Measurements from ENCODE around the gene LRRC3.

Gene LRRC3

DNA sequence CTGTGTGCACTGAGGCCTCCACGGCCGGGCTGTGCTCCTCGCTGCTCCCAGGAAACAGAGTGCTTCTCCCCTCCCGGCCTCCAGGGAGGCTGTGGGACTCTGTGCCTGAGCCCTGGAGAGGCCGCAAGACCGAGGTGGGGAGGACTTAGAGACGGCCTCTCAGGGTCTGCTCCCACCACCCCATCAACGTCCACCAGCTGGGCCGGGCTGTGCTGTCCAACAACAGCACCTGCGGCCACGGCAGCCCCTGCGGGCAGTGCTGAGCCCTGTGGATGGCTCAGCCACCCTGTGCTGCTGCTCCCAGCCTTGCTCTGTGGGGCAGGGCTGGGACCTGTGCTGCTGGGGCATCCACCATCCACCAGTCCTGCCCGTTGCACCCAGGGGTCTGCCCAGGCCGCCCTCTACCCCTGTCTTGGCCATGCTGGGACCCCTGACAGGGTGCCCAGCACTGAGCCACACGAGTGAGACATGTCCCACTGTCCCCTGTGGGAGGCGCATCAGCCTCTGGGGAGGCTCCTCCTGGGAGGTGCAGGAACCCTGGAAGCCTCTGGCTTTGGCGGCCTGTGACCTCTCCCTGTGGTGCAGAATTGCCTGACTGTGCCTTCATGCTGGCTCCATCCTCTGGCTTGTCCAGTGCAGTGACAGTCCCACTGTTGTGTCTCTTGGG, 31.2 kb upstream of the LRRC3 start:
- H4K20me1 ChIP-seq (ENCODE audit: insufficient read depth, low read length), result no peaks in the 10 kb centered on the region
- no peaks in the 10 kb centered on the region for H3K4me1 ChIP-seq (ENCODE audit: low read length)
- peak overlapping the region; percentile 32; the same call in 1 of the 2 replicates for H3K4me2 ChIP-seq (ENCODE audit: low read depth, low read length)
- peaks cover 9% of the 10 kb centered on the region; the same call in 1 of the 2 replicates for H3F3A ChIP-seq (ENCODE audit: insufficient read depth, low read length)
- no peak overlapping the region for H3K9ac ChIP-seq (ENCODE audit: low read length)
- H3K9me2 ChIP-seq (replicated peaks; ENCODE audit: insufficient read depth, low read length), result no peaks in the 10 kb centered on the region
- H3K27me3 ChIP-seq (replicated peaks; ENCODE audit: insufficient read depth, low read length), result peaks cover 59% of the 10 kb centered on the region
- H3K4me3 ChIP-seq (ENCODE audit: low read length), result no peak overlapping the region
- no peak overlapping the region for H2AFZ ChIP-seq (ENCODE audit: low read length)
- TF ChIP-seq, protein P1, sequence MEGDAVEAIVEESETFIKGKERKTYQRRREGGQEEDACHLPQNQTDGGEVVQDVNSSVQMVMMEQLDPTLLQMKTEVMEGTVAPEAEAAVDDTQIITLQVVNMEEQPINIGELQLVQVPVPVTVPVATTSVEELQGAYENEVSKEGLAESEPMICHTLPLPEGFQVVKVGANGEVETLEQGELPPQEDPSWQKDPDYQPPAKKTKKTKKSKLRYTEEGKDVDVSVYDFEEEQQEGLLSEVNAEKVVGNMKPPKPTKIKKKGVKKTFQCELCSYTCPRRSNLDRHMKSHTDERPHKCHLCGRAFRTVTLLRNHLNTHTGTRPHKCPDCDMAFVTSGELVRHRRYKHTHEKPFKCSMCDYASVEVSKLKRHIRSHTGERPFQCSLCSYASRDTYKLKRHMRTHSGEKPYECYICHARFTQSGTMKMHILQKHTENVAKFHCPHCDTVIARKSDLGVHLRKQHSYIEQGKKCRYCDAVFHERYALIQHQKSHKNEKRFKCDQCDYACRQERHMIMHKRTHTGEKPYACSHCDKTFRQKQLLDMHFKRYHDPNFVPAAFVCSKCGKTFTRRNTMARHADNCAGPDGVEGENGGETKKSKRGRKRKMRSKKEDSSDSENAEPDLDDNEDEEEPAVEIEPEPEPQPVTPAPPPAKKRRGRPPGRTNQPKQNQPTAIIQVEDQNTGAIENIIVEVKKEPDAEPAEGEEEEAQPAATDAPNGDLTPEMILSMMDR (IDR thresholded peaks at IDR 0.05; ENCODE audit: low read length), result no peak
- TF ChIP-seq EZH2phosphoT487 (IDR thresholded peaks at IDR 0.05; ENCODE audit: low read length), result no peak
- TF ChIP-seq EZH2 (optimal IDR thresholded peaks at IDR 0.05; ENCODE audit: low read depth, low read length), result no peak
- H3K9me3 ChIP-seq (replicated peaks; ENCODE audit: insufficient read depth, low read length), result no peaks in the 10 kb centered on the region; the same call in 1 of the 2 replicates
- H3K36me3 ChIP-seq (replicated peaks; ENCODE audit: insufficient read depth, low read length), result no peaks in the 10 kb centered on the region
- no peak overlapping the region for H3K27ac ChIP-seq (ENCODE audit: low read length)
- DNase-seq, result no peak
- no peaks in the 10 kb centered on the region for H3K79me2 ChIP-seq (ENCODE audit: low read length)

DNA sequence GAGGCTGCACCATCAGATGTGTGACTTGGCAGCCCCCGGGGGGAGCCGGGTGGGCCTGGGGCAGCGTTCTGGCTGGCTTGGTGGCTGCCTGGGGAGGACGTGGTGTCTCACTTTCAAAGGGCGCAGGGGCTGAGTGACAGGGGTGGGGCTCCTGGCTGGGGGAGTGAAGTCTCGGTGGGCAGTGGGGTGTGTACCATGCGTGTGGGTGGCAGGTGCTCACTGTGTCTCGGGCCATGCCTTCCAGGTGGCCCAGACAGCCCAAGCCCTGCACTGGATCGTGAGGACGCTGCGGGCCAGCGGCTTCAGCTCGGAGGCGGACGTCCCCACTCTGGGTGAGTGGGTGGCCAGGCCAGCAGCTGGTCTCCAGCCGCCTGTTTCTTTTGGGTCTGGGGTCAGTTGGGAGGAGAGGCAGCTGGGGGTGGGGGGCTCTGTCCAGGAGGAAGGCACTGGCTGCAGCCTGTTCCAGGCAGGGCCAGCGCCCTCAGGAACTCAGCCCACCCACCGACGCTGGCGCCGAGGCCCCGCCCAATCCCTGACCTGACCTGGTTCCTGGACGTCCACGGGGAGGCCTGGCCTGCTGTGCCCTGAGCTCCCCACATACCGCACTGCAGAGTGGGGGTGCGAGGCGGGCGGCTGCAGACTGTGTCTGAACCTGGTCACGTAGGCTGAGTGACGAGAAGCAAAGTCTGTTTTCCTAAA, 30.6 kb upstream of the LRRC3 start:
- Histone ChIP-seq H3K9me3 (replicated peaks; ENCODE audit: insufficient read depth, low read length) (no peaks in the 10 kb centered on the region; the same call in 1 of the 2 replicates), H3K4me1 (ENCODE audit: low read length) (no peaks in the 10 kb centered on the region), H3K9me2 (replicated peaks; ENCODE audit: insufficient read depth, low read length) (no peaks in the 10 kb centered on the region), H3K4me3 (ENCODE audit: low read length) (no peak overlapping the region), H3K9ac (ENCODE audit: low read length) (no peak overlapping the region), H3F3A (ENCODE audit: insufficient read depth, low read length) (peaks cover 9% of the 10 kb centered on the region; the same call in 1 of the 2 replicates), H3K27ac (ENCODE audit: low read length) (no peak overlapping the region), H4K20me1 (ENCODE audit: insufficient read depth, low read length) (no peaks in the 10 kb centered on the region), H2AFZ (ENCODE audit: low read length) (no peak overlapping the region), H3K36me3 (replicated peaks; ENCODE audit: insufficient read depth, low read length) (no peaks in the 10 kb centered on the region), H3K4me2 (ENCODE audit: low read depth, low read length) (no peak overlapping the region), H3K79me2 (ENCODE audit: low read length) (no peaks in the 10 kb centered on the region), H3K27me3 (replicated peaks; ENCODE audit: insufficient read depth, low read length) (peaks cover 60% of the 10 kb centered on the region)
- DNase-seq, result no peak
- TF ChIP-seq, protein P1 (IDR thresholded peaks at IDR 0.05; ENCODE audit: low read length), result no peak
- TF ChIP-seq EZH2 (optimal IDR thresholded peaks at IDR 0.05; ENCODE audit: low read depth, low read length) (no peak), EZH2phosphoT487 (IDR thresholded peaks at IDR 0.05; ENCODE audit: low read length) (no peak)

DNA sequence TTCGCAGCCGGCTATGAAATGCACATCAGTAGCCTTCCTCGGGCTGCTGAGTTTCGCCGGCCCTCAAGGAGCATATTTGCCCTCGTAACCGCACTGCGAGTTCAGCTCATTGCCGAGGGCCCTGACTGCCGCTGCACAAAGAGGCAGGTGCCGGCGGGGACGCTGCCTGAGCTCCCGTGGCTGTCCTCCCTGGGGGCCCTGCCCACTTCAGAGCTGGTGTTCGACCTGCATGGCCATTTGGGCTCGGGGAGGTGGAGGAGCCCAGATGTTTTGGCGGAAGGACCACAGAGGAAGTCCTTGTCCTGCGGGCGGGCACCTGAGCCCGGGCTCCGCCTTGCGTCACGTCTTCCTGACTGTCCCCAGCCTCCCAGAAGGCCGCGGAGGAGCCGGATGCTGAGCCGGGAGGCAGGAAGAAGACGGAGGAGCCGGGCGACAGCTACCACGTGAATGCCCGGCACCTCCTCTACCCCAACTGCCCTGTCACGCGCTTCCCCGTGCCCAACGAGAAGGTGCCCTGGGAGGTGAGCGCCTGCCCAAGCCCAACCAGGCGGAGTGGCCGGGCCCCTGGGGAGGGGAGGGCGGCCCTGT, 29.9 kb upstream of the LRRC3 start:
- H3K36me3 ChIP-seq (replicated peaks; ENCODE audit: insufficient read depth, low read length), result no peaks in the 10 kb centered on the region
- no peak overlapping the region for H3K4me3 ChIP-seq (ENCODE audit: low read length)
- H3K9me3 ChIP-seq (replicated peaks; ENCODE audit: insufficient read depth, low read length), result no peaks in the 10 kb centered on the region; the same call in 1 of the 2 replicates
- H3K79me2 ChIP-seq (ENCODE audit: low read length), result no peaks in the 10 kb centered on the region
- peaks cover 9% of the 10 kb centered on the region; the same call in 1 of the 2 replicates for H3F3A ChIP-seq (ENCODE audit: insufficient read depth, low read length)
- peaks cover 59% of the 10 kb centered on the region for H3K27me3 ChIP-seq (replicated peaks; ENCODE audit: insufficient read depth, low read length)
- no peaks in the 10 kb centered on the region for H4K20me1 ChIP-seq (ENCODE audit: insufficient read depth, low read length)
- H3K9ac ChIP-seq (ENCODE audit: low read length), result no peak overlapping the region
- DNase-seq, result no peak
- no peak overlapping the region for H3K4me2 ChIP-seq (ENCODE audit: low read depth, low read length)
- no peaks in the 10 kb centered on the region for H3K4me1 ChIP-seq (ENCODE audit: low read length)
- no peak overlapping the region for H3K27ac ChIP-seq (ENCODE audit: low read length)
- no peak for TF ChIP-seq EZH2phosphoT487 (IDR thresholded peaks at IDR 0.05; ENCODE audit: low read length)
- TF ChIP-seq, protein P1 (IDR thresholded peaks at IDR 0.05; ENCODE audit: low read length), result no peak
- no peak for TF ChIP-seq EZH2 (optimal IDR thresholded peaks at IDR 0.05; ENCODE audit: low read depth, low read length)
- H2AFZ ChIP-seq (ENCODE audit: low read length), result no peak overlapping the region
- H3K9me2 ChIP-seq (replicated peaks; ENCODE audit: insufficient read depth, low read length), result no peaks in the 10 kb centered on the region

All from MM.1S (cell line).